Measurements from ENCODE around the gene RHOT2. TPM values are rescaled to one million over a fixed set of nuclear protein-coding genes. Genes with fewer than 3 reads are reported as not detected.
"Not testable (repeated sequence)": the region's sequence is repeated elsewhere in the genome, so short reads cannot be mapped to it uniquely, and the experiment has no call there.

The RHOT2 gene
- total and polyA plus RNA-seq, 9 of the 15 experiments (the other 6 are each of a cell fraction or from before 2014, with no cell fraction given) = 5.0 to 373 (median 112) TPM

GRCh38 chr16:689175-689897 lies 21.4 kb downstream of the RHOT2 start (continued):
- TF ChIP-seq STAG1 (CRISPR knock-in tag; IDR thresholded peaks at IDR 0.05; ENCODE audit: borderline replicate concordance) = 0 out of 2 replicates have a peak, but pooled peaks have one; percentile 6
- no peak for TF ChIP-seq NCOA6 (IDR thresholded peaks at IDR 0.05)
- TF ChIP-seq ZNF609 (CRISPR knock-in tag; IDR thresholded peaks at IDR 0.05; ENCODE audit: borderline replicate concordance) = no peak
- peak; percentile 45; the same call in 1 of the 2 replicates for TF ChIP-seq NR2C1 (IDR thresholded peaks at IDR 0.05)
- peak; percentile 54 for TF ChIP-seq NR2C1 (tag; IDR thresholded peaks at IDR 0.05)
- 0 out of 2 replicates have a peak, but pooled peaks have one; percentile 34 for TF ChIP-seq ZC3H4 (CRISPR knock-in tag; IDR thresholded peaks at IDR 0.05; ENCODE audit: borderline replicate concordance)

GRCh38 chr16:691242-691641 lies 23.3 kb downstream of the RHOT2 start:
- DNase-seq (ENCODE audit: extremely low read depth in 1 of 4, low spot score in 3 of 4); CTCF ChIA-PET (ENCODE audit: low intra/inter-chr PET ratio); H3K4me2 ChIP-seq (ENCODE audit: insufficient read depth, low read length); in situ Hi-C loops (cut with MboI); H2AFZ ChIP-seq (ENCODE audit: low read depth, low read length); ATAC-seq; H3K9me3 ChIP-seq (replicated peaks; ENCODE audit: control insufficient read depth, insufficient read depth, low read depth, low read length); H3K9me1 ChIP-seq (ENCODE audit: control insufficient read depth, insufficient read depth, low read length); intact Hi-C loops (cut with micrococcal nuclease); H3K27ac ChIP-seq (ENCODE audit: extremely low read depth, low read depth, low read length); FAIRE-seq; H3K27me3 ChIP-seq (ENCODE audit: control insufficient read depth in 2 of 2, insufficient read depth in 2 of 2, low read length in 2 of 2); H3K4me3 ChIP-seq; H4K20me1 ChIP-seq (replicated peaks; ENCODE audit: control insufficient read depth, insufficient read depth, low read length); BruUV-seq (replicated peaks): not testable (repeated sequence)
- Histone ChIP-seq H3K4me1 (replicated peaks in 1 of 2; ENCODE audit: control insufficient read depth in 2 of 2, insufficient read depth in 2 of 2, low read length in 2 of 2) (peaks cover 12 to 84% of the 10 kb centered on the region in 2 experiments), H3K9ac (ENCODE audit: insufficient read depth in 1 of 2, low read depth in 2 of 2, low read length in 2 of 2) (peak overlapping the region in 1 of 2 experiments; percentile 42; a peak in 2 of 4 replicates), H3K36me3 (ENCODE audit: control insufficient read depth, insufficient read depth, low read length) (peaks cover 23% of the 10 kb centered on the region; the same call in 2 of the 3 replicates), H3K79me2 (ENCODE audit: control insufficient read depth, insufficient read depth, low read length) (peaks cover 17% of the 10 kb centered on the region; the same call in 2 of the 3 replicates)
- WGBS (ENCODE audit: insufficient coverage, low coverage, missing lambda C conversion rate) = 81% methylated on average over 12 of the region's 16 CpGs
- POLR2A ChIA-PET = interaction anchor here (0.7 kb wide), 1 partner anchor 312 kb away, joined by 3 read pairs; no protein-coding TSS in a partner anchor

All from K562 (cell line).